WTC11 (cell line): ENCODE results near the gene SLC43A3.

Experiments used
- CREB1 ChIP-seq: sonication (generic); formaldehyde crosslinking; IDR thresholded peaks from 2 replicates; pipeline ENCODE4 v1.8.0; 2023; ENCODE audit warnings: mild to moderate bottlenecking, missing genetic modification reagents
- CTCF ChIP-seq: fragments of 200-600 bp; IDR thresholded peaks from 2 replicates; pipeline ENCODE4 v1.8.0; 2022; ENCODE audit warnings: antibody characterized with exemption
- FOXK1 ChIP-seq: sonication (generic); formaldehyde crosslinking; IDR thresholded peaks from 2 replicates; pipeline ENCODE4 v1.8.0; 2022; ENCODE audit warnings: mild to moderate bottlenecking, moderate library complexity, missing genetic modification reagents
- MXD4 ChIP-seq: fragments of 250-450 bp; sonication (Bioruptor Pico); IDR thresholded peaks from 2 replicates; pipeline ENCODE4 v1.8.0; 2021; ENCODE audit warnings: mild to moderate bottlenecking, moderate library complexity, borderline replicate concordance
- NR1H2 ChIP-seq: sonication (generic); formaldehyde crosslinking; IDR thresholded peaks from 2 replicates; pipeline ENCODE4 v1.9.0; 2021; ENCODE audit warnings: mild to moderate bottlenecking, moderate library complexity, missing genetic modification reagents
- TCF7 ChIP-seq: sonication (generic); formaldehyde crosslinking; IDR thresholded peaks from 2 replicates; pipeline ENCODE4 v1.8.0; 2022; ENCODE audit warnings: mild to moderate bottlenecking, low read depth, missing genetic modification reagents, moderate library complexity
- ZNF263 ChIP-seq: sonication (generic); formaldehyde crosslinking; IDR thresholded peaks from 2 replicates; pipeline ENCODE4 v1.8.1; 2022; ENCODE audit warnings: low read depth, mild to moderate bottlenecking, moderate library complexity, missing genetic modification reagents
- TF ChIP-seq, protein P1 (sequence below): sonication (generic); formaldehyde crosslinking; conservative IDR thresholded peaks from 2 replicates; pipeline ENCODE4 v1.8.1; 2022; ENCODE audit warnings: mild to moderate bottlenecking, missing genetic modification reagents
- TF ChIP-seq, protein P2 (sequence below): sonication (generic); formaldehyde crosslinking; IDR thresholded peaks from 2 replicates; pipeline ENCODE4 v1.8.0; 2022; ENCODE audit warnings: mild to moderate bottlenecking, missing genetic modification reagents
- TF ChIP-seq, protein P3 (sequence below): sonication (generic); formaldehyde crosslinking; IDR thresholded peaks from 2 replicates; pipeline ENCODE4 v1.8.1; 2022; ENCODE audit warnings: mild to moderate bottlenecking, missing genetic modification reagents, moderate library complexity, borderline replicate concordance

DNA sequence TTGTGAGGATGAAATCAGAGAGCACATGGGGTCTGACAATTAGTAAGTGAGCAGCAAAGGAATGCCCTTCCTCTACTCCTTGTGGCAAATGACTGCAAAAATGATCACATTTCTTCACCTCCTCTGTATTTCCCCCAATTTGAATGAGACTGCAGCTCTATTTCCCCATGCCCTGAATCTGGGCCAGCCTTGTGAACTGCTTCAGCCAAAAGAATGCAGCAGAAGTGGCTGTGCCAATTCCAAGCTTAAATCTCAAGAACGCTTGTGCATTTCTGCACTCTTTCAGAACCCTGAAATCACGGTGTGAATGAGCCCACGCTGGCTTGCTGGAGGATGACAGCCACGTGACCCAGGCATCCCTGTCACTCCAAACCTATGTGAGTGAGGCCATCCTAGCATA lies 9.9 kb downstream of the SLC43A3 start:
- no peak for TF ChIP-seq CTCF
- TF ChIP-seq MXD4 (CRISPR knock-in tag) = no peak
- TF ChIP-seq, protein P1, sequence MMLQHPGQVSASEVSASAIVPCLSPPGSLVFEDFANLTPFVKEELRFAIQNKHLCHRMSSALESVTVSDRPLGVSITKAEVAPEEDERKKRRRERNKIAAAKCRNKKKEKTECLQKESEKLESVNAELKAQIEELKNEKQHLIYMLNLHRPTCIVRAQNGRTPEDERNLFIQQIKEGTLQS (CRISPR knock-in tag) = no peak
- TF ChIP-seq, protein P2, sequence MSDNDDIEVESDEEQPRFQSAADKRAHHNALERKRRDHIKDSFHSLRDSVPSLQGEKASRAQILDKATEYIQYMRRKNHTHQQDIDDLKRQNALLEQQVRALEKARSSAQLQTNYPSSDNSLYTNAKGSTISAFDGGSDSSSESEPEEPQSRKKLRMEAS (CRISPR knock-in tag) = no peak
- TF ChIP-seq CREB1 (CRISPR knock-in tag) = no peak
- TF ChIP-seq, protein P3, sequence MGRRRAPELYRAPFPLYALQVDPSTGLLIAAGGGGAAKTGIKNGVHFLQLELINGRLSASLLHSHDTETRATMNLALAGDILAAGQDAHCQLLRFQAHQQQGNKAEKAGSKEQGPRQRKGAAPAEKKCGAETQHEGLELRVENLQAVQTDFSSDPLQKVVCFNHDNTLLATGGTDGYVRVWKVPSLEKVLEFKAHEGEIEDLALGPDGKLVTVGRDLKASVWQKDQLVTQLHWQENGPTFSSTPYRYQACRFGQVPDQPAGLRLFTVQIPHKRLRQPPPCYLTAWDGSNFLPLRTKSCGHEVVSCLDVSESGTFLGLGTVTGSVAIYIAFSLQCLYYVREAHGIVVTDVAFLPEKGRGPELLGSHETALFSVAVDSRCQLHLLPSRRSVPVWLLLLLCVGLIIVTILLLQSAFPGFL (CRISPR knock-in tag) = no peak
- no peak for TF ChIP-seq ZNF263 (CRISPR knock-in tag)
- no peak for TF ChIP-seq TCF7
- TF ChIP-seq NR1H2 = no peak
- no peak for TF ChIP-seq FOXK1 (CRISPR knock-in tag)
